CD4-positive, alpha-beta memory T cell (primary cell): ENCODE data around the gene DSC2. TPM values are rescaled to one million over a fixed set of nuclear protein-coding genes. Genes with fewer than 3 reads are reported as not detected.

Experiments
- CTCF ChIA-PET: fragments of 350-600 bp; sonication (Branson Sonifier 250); formaldehyde crosslinking; loops from one replicate; lab custom pipeline; 2021; ENCODE audit warnings: inconsistent platforms; ENCODE audit not compliant: partially characterized antibody; lab: Charles Lee
- POLR2A ChIA-PET: fragments of 350-600 bp; sonication (Branson Sonifier 250); formaldehyde crosslinking; loops from one replicate; lab custom pipeline; 2021; ENCODE audit not compliant: partially characterized antibody; lab: Charles Lee
- DNase-seq, 5 donors: peaks; one replicate each; pipeline versions ENCODE4 v3.0.0 to v3.0.0-alpha.2; 2020 to 2022; ENCODE audit warnings: mixed read lengths in 1 of 5
- H3K27ac ChIP-seq: one replicate; pipeline ENCODE4 v1.7.0; 2013; ENCODE audit warnings: low read depth, low read length
- H3K27me3 ChIP-seq: 2 replicates; pipeline ENCODE4 v1.7.0; 2013; ENCODE audit warnings: mild to moderate bottlenecking, low read length, moderate library complexity; ENCODE audit not compliant: insufficient read depth
- H3K36me3 ChIP-seq: 2 replicates; pipeline ENCODE4 v1.7.0; 2013; ENCODE audit warnings: mild to moderate bottlenecking, low read length, moderate library complexity; ENCODE audit not compliant: insufficient read depth
- H3K4me1 ChIP-seq: 2 replicates; pipeline ENCODE4 v1.7.0; 2013; ENCODE audit warnings: mild to moderate bottlenecking, low read length, moderate library complexity; ENCODE audit not compliant: insufficient read depth
- H3K4me3 ChIP-seq, 2 donors: one replicate each; pipeline ENCODE4 v1.7.0; 2013; ENCODE audit warnings: low read length in 2 of 2, mild to moderate bottlenecking in 1 of 2
- H3K9me3 ChIP-seq, 2 donors: one replicate each; pipeline ENCODE4 v1.7.0; 2013; ENCODE audit warnings: low read length in 2 of 2, control low read depth in 1 of 2; ENCODE audit not compliant: control insufficient read depth in 1 of 2
- H3K27ac Mint-ChIP-seq, 7 donors: one replicate each; pipeline ENCODE4 v1.8.0; 2020 to 2021; ENCODE audit warnings: mixed read lengths in 7 of 7, mild to moderate bottlenecking in 6 of 7, inconsistent platforms in 3 of 7, moderate library complexity in 3 of 7
- H3K27me3 Mint-ChIP-seq, 2 donors: one replicate each; pipeline ENCODE4 v1.8.0; 2020 to 2021; ENCODE audit warnings: mixed read lengths in 2 of 2
- H3K36me3 Mint-ChIP-seq, 2 donors: one replicate each; pipeline ENCODE4 v1.8.0; 2020 to 2021; ENCODE audit warnings: mixed read lengths in 2 of 2, inconsistent platforms in 1 of 2, mild to moderate bottlenecking in 1 of 2
- H3K4me1 Mint-ChIP-seq, 4 donors: one replicate each; pipeline ENCODE4 v1.8.0; 2020 to 2021; ENCODE audit warnings: mixed read lengths in 4 of 4, mild to moderate bottlenecking in 1 of 4
- H3K4me3 Mint-ChIP-seq, 8 donors: one replicate each; pipeline ENCODE4 v1.8.0; 2020 to 2021; ENCODE audit warnings: mixed read lengths in 8 of 8, mild to moderate bottlenecking in 7 of 8, moderate library complexity in 6 of 8, inconsistent platforms in 3 of 8
- H3K9me3 Mint-ChIP-seq, 8 donors: one replicate each; pipeline ENCODE4 v1.8.0; 2020 to 2021; ENCODE audit warnings: mixed read lengths in 8 of 8, mild to moderate bottlenecking in 5 of 8, inconsistent platforms in 3 of 8, moderate library complexity in 1 of 8
- intact Hi-C: fragments of 100-400 bp; cut with micrococcal nuclease; formaldehyde crosslinking; loops from one replicate; pipeline ENCODE4 v1.15.1; 2023
- polyA plus RNA-seq, 2 donors: library from polyadenylated mRNA; unstranded; fragments of 300-500 nt; fragmentation: Illumina TruSeq; gene quantifications; one replicate each; pipeline ENCODE4 v1.2.3, GENCODE V29; 2021
- total RNA-seq, 2 experiments: library from RNA; stranded (reverse); gene quantifications; one replicate each; pipeline ENCODE4 v1.2.3, GENCODE V29; 2021

The DSC2 gene
- total RNA-seq: not detected
- not detected for polyA plus RNA-seq

GRCh38 chr18:31102025-31102684 lies at the start of gene DSC2:
Gene DSC2 (minus strand): TSS chr18:31102421. CDS start chr18:31101971, 450 bp downstream.
- DNase-seq: no peak
- Mint-ChIP-seq H3K4me1 (no peaks in the 10 kb centered on the region), H3K4me3 (no peak within 1 kb of the TSS), H3K9me3 (peaks cover 0 to 24% (median 11%) of the 10 kb centered on the region in 8 donors), H3K27me3 (peaks cover 2 to 8% of the 10 kb centered on the region in 2 donors), H3K27ac (no peak within 1 kb of the TSS), H3K36me3 (no peaks in the 10 kb centered on the region)
- intact Hi-C loops: no loop called here
- CTCF ChIA-PET: no interaction called here
- POLR2A ChIA-PET: no interaction called here
- Histone ChIP-seq H3K9me3 (no peaks in the 10 kb centered on the region), H3K36me3 (no peaks in the 10 kb centered on the region), H3K4me3 (no peak within 1 kb of the TSS), H3K4me1 (no peaks in the 10 kb centered on the region), H3K27ac (no peak within 1 kb of the TSS), H3K27me3 (no peaks in the 10 kb centered on the region)

GRCh38 chr18:31149351-31149750 lies 47.1 kb upstream of the DSC2 start:
- intact Hi-C loops: no loop called here
- peaks cover 0 to 2% of the 10 kb centered on the region in 2 donors for H3K36me3 Mint-ChIP-seq
- H3K27me3 Mint-ChIP-seq: no peaks in the 10 kb centered on the region
- ChIA-PET CTCF (no interaction called here), POLR2A (no interaction called here)
- no peak overlapping the region for H3K27ac ChIP-seq
- no peaks in the 10 kb centered on the region for H3K27me3 ChIP-seq
- H3K9me3 Mint-ChIP-seq: peaks cover 2 to 22% (median 8%) of the 10 kb centered on the region in 8 donors
- H3K36me3 ChIP-seq: no peaks in the 10 kb centered on the region
- H3K4me1 Mint-ChIP-seq: no peaks in the 10 kb centered on the region
- no peaks in the 10 kb centered on the region for H3K9me3 ChIP-seq
- no peak overlapping the region for H3K27ac Mint-ChIP-seq
- no peaks in the 10 kb centered on the region for H3K4me1 ChIP-seq
- H3K4me3 Mint-ChIP-seq: no peak overlapping the region
- DNase-seq: no peak
- no peak overlapping the region for H3K4me3 ChIP-seq

GRCh38 chr18:31148600-31148999 lies 46.4 kb upstream of the DSC2 start:
- no peak overlapping the region for H3K27ac Mint-ChIP-seq
- H3K9me3 Mint-ChIP-seq: peaks cover 2 to 18% (median 6%) of the 10 kb centered on the region in 8 donors
- H3K27me3 Mint-ChIP-seq: no peaks in the 10 kb centered on the region
- no peak for DNase-seq
- POLR2A ChIA-PET: no interaction called here
- intact Hi-C loops: no loop called here
- Histone ChIP-seq H3K27ac (no peak overlapping the region), H3K4me1 (no peaks in the 10 kb centered on the region), H3K36me3 (no peaks in the 10 kb centered on the region), H3K9me3 (no peaks in the 10 kb centered on the region), H3K4me3 (no peak overlapping the region), H3K27me3 (no peaks in the 10 kb centered on the region)
- H3K36me3 Mint-ChIP-seq: peaks cover 0 to 2% of the 10 kb centered on the region in 2 donors
- CTCF ChIA-PET: no interaction called here
- H3K4me3 Mint-ChIP-seq: no peak overlapping the region
- no peaks in the 10 kb centered on the region for H3K4me1 Mint-ChIP-seq

GRCh38 chr18:31146809-31147208 lies 44.6 kb upstream of the DSC2 start:
- no peaks in the 10 kb centered on the region for H3K4me1 ChIP-seq
- no peak overlapping the region for H3K27ac ChIP-seq
- H3K4me3 ChIP-seq: no peak overlapping the region
- Mint-ChIP-seq H3K27me3 (no peaks in the 10 kb centered on the region), H3K4me3 (no peak overlapping the region), H3K36me3 (peaks cover 0 to 2% of the 10 kb centered on the region in 2 donors), H3K9me3 (peaks cover 2 to 17% (median 6%) of the 10 kb centered on the region in 8 donors), H3K27ac (no peak overlapping the region), H3K4me1 (no peaks in the 10 kb centered on the region)
- ChIA-PET CTCF (no interaction called here), POLR2A (no interaction called here)
- intact Hi-C loops: no loop called here
- no peak for DNase-seq
- H3K27me3 ChIP-seq: no peaks in the 10 kb centered on the region
- no peaks in the 10 kb centered on the region for H3K9me3 ChIP-seq
- H3K36me3 ChIP-seq: no peaks in the 10 kb centered on the region

GRCh38 chr18:31143025-31143424 lies 40.8 kb upstream of the DSC2 start:
- Histone ChIP-seq H3K9me3 (no peaks in the 10 kb centered on the region), H3K36me3 (no peaks in the 10 kb centered on the region), H3K4me3 (no peak overlapping the region), H3K27ac (no peak overlapping the region), H3K27me3 (no peaks in the 10 kb centered on the region), H3K4me1 (no peaks in the 10 kb centered on the region)
- Mint-ChIP-seq H3K4me1 (no peaks in the 10 kb centered on the region), H3K27ac (no peak overlapping the region), H3K4me3 (no peak overlapping the region), H3K27me3 (no peaks in the 10 kb centered on the region), H3K36me3 (peaks cover 0 to 2% of the 10 kb centered on the region in 2 donors), H3K9me3 (peaks cover 2 to 15% (median 6%) of the 10 kb centered on the region in 8 donors)
- intact Hi-C loops: no loop called here
- no peak for DNase-seq
- ChIA-PET CTCF (no interaction called here), POLR2A (no interaction called here)

GRCh38 chr18:31138709-31139108 lies 36.5 kb upstream of the DSC2 start:
- H3K27me3 ChIP-seq: no peaks in the 10 kb centered on the region
- no peak for DNase-seq
- no peaks in the 10 kb centered on the region for H3K4me1 Mint-ChIP-seq
- peaks cover 0 to 10% (median 5%) of the 10 kb centered on the region in 8 donors for H3K9me3 Mint-ChIP-seq
- no peaks in the 10 kb centered on the region for H3K36me3 ChIP-seq
- no peaks in the 10 kb centered on the region for H3K36me3 Mint-ChIP-seq
- ChIA-PET CTCF (no interaction called here), POLR2A (no interaction called here)
- no peaks in the 10 kb centered on the region for H3K4me1 ChIP-seq
- H3K9me3 ChIP-seq: no peaks in the 10 kb centered on the region
- no peak overlapping the region for H3K27ac Mint-ChIP-seq
- no peak overlapping the region for H3K4me3 ChIP-seq
- no peaks in the 10 kb centered on the region for H3K27me3 Mint-ChIP-seq
- no peak overlapping the region for H3K27ac ChIP-seq
- intact Hi-C loops: no loop called here
- no peak overlapping the region for H3K4me3 Mint-ChIP-seq

GRCh38 chr18:31134988-31135529 lies 32.8 kb upstream of the DSC2 start:
- no peak overlapping the region for H3K4me3 ChIP-seq
- Mint-ChIP-seq H3K4me1 (no peaks in the 10 kb centered on the region), H3K4me3 (no peak overlapping the region), H3K9me3 (peaks cover 0 to 12% (median 5%) of the 10 kb centered on the region in 8 donors), H3K36me3 (no peaks in the 10 kb centered on the region), H3K27ac (no peak overlapping the region), H3K27me3 (no peaks in the 10 kb centered on the region)
- ChIA-PET CTCF (no interaction called here), POLR2A (no interaction called here)
- DNase-seq: no peak
- H3K9me3 ChIP-seq: no peaks in the 10 kb centered on the region
- H3K4me1 ChIP-seq: no peaks in the 10 kb centered on the region
- intact Hi-C loops: no loop called here
- no peaks in the 10 kb centered on the region for H3K27me3 ChIP-seq
- H3K36me3 ChIP-seq: no peaks in the 10 kb centered on the region
- H3K27ac ChIP-seq: no peak overlapping the region
